ENCODE measurements around the gene HSPA2.
"Not testable (repeated sequence)": the region's sequence is repeated elsewhere in the genome, so short reads cannot be mapped to it uniquely, and the experiment has no call there.

The HSPA2 gene

GRCh38 chr14:64549791-64550620 lies 9.5 kb downstream of the HSPA2 start, which contains the start of gene PPP1R36:
Gene PPP1R36 (plus strand): TSS chr14:64549961. CDS start chr14:64549998, 37 bp downstream.
- no peak for TF ChIP-seq CTCF (IDR thresholded peaks at IDR 0.05; ENCODE audit: low read depth, low read length)
- no peak within 1 kb of the TSS for H3K4me3 ChIP-seq (ENCODE audit: low read depth, low read length)

GRCh38 chr14:64550621-64551333 lies 10.2 kb downstream of the HSPA2 start:
- no peak overlapping the region for H3K4me3 ChIP-seq (ENCODE audit: low read depth, low read length)
- no peak for TF ChIP-seq CTCF (IDR thresholded peaks at IDR 0.05; ENCODE audit: low read depth, low read length)

DNA sequence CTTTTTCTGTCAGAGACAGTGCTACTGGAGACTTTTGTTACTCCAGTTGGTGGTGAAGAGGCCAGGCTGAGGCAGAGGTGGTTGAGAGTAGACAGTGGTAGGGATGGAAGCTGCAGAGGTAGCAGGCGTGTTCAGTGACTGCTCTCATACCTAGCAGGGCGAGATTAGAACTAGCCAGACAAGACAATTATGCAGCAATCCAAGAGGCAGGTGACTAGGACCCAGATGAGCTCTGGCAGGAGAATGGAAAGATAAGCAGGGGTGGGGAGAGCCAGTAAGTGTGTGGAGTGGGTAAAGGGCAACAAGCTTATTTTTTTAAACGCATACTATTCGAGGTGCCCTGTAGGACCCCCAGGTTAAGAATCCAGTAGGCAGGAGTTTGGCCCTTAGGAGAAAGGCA lies 14.0 kb downstream of the HSPA2 start:
- no peak for TF ChIP-seq CTCF (IDR thresholded peaks at IDR 0.05; ENCODE audit: low read depth, low read length)
- no peak overlapping the region for H3K4me3 ChIP-seq (ENCODE audit: low read depth, low read length)

DNA sequence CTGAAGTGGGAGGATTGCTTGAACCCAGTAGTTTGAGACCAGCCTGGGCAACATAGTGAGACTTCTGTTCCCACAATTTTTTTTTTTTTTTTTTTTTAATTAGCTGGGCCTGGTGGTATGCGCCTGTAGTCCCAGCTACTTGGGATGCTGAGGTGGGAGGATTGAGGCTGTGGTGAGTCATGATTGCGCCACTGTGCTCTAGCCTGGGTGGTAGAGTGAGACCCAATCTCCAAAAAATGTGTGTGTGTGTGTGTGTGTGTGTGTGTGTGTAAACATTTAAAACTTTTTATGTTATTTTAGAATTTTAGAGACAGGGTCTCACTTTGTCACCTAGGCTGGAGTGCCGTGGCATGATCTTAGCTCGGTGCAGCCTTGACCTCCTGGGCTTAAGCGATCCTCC lies 16.0 kb downstream of the HSPA2 start:
- no peak overlapping the region for H3K4me3 ChIP-seq (ENCODE audit: low read depth, low read length)
- no peak for TF ChIP-seq CTCF (IDR thresholded peaks at IDR 0.05; ENCODE audit: low read depth, low read length)

GRCh38 chr14:64558216-64558615 lies 17.7 kb downstream of the HSPA2 start:
- not testable (repeated sequence) for H3K4me3 ChIP-seq (ENCODE audit: low read depth, low read length)

DNA sequence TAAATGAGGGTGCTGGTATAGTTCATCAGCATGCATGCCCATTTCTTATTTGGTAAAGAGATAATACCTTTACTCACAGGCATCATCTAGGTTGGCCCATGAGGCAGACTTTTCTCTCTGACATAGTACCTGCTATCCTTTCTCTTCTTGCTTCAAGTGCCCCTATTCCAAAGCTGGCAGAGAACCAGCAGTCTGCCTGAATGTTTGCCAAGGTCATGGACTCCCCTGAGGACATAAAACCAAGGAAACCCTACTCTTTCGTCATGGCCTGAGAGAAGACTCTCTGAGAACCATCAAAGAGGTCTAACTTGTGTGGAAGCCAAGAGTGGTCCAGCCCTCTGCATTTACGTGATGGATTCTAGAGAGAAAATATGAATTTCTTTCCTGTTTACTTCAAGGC lies 21.1 kb downstream of the HSPA2 start:
- TF ChIP-seq CTCF (IDR thresholded peaks at IDR 0.05; ENCODE audit: low read depth, low read length), result no peak
- H3K4me3 ChIP-seq (ENCODE audit: low read depth, low read length), result no peak overlapping the region

- TF ChIP-seq CTCF (IDR thresholded peaks at IDR 0.05; ENCODE audit: low read depth, low read length), result no peak
These were observed 21.9 kb downstream of the HSPA2 start for GRCh38 chr14:64562436-64562835.

More at GRCh38 chr14:64562436-64562835, 21.9 kb downstream of the HSPA2 start:
- no peak overlapping the region for H3K4me3 ChIP-seq (ENCODE audit: low read depth, low read length)
